ENCODE measurements around the gene PRRT1B. TPM values are rescaled to one million over a fixed set of nuclear protein-coding genes. Genes with fewer than 3 reads are reported as not detected.
A peak's percentile ranks its signal among the peaks of the same experiment; 100 is the strongest.

The PRRT1B gene
- not detected for total RNA-seq
- not detected for polyA plus RNA-seq
- not detected for total RNA-seq

- no peak for DNase-seq
- ChIA-PET POLR2A (no interaction called here), CTCF (interaction anchor here (0.7 kb wide), 1 partner anchor 14 kb away, joined by 4 read pairs; no protein-coding TSS in a partner anchor)
- Histone ChIP-seq H3K27ac (ENCODE audit: low read depth, low read length) (no peak within 1 kb of the TSS), H3K27me3 (ENCODE audit: control insufficient read depth in 2 of 2, insufficient read depth in 2 of 2, low read length in 2 of 2) (peaks cover 0 to 4% of the 10 kb centered on the region in 2 donors), H3K4me3 (ENCODE audit: low read length) (no peak within 1 kb of the TSS), H3K4me1 (ENCODE audit: control insufficient read depth in 2 of 2, insufficient read depth in 2 of 2, low read length in 2 of 2) (peaks cover 6 to 21% of the 10 kb centered on the region in 2 donors), H3K36me3 (ENCODE audit: control insufficient read depth in 2 of 3, insufficient read depth in 3 of 3, low read length in 3 of 3) (no peaks in the 10 kb centered on the region), H3K9me3 (ENCODE audit: control insufficient read depth in 2 of 3, low read length in 3 of 3) (peaks cover 0 to 24% (median 3%) of the 10 kb centered on the region in 3 experiments)
- Mint-ChIP-seq H3K9me3 (peaks cover 0 to 52% (median 23%) of the 10 kb centered on the region in 11 donors), H3K36me3 (peaks cover 4 to 22% (median 10%) of the 10 kb centered on the region in 5 donors), H3K4me3 (peak within 1 kb of the TSS; percentile 21 to 86 (median 62)), H3K27me3 (peaks cover 32 to 67% (median 37%) of the 10 kb centered on the region in 5 donors), H3K4me1 (peaks cover 9 to 31% (median 23%) of the 10 kb centered on the region in 7 donors), H3K27ac (peak within 1 kb of the TSS in 1 of 9 donors; percentile 77)
- no peak for ATAC-seq
- intact Hi-C loops (cut with micrococcal nuclease) = no loop called here
Observed at GRCh38 chr9:131545003-131545785, at the start of gene PRRT1B. PRRT1B (plus strand) TSS chr9:131545523; CDS start chr9:131545616, 93 bp downstream.

GRCh38 chr9:131495785-131496184 lies 49.5 kb upstream of the PRRT1B start:
- intact Hi-C loops (cut with micrococcal nuclease) = no loop called here
- Histone ChIP-seq H3K4me1 (ENCODE audit: control insufficient read depth in 2 of 2, insufficient read depth in 2 of 2, low read length in 2 of 2) (peaks cover 18 to 19% of the 10 kb centered on the region in 2 donors), H3K9me3 (ENCODE audit: control insufficient read depth in 2 of 3, low read length in 3 of 3) (no peaks in the 10 kb centered on the region), H3K27me3 (ENCODE audit: control insufficient read depth in 2 of 2, insufficient read depth in 2 of 2, low read length in 2 of 2) (no peaks in the 10 kb centered on the region), H3K4me3 (ENCODE audit: low read length) (no peak overlapping the region), H3K27ac (ENCODE audit: low read depth, low read length) (no peak overlapping the region), H3K36me3 (ENCODE audit: control insufficient read depth in 2 of 3, insufficient read depth in 3 of 3, low read length in 3 of 3) (peaks cover 18 to 76% (median 28%) of the 10 kb centered on the region in 3 experiments)
- no peaks in the 10 kb centered on the region for H3K9me3 Mint-ChIP-seq
- H3K27me3 Mint-ChIP-seq = no peaks in the 10 kb centered on the region
- ATAC-seq (no peak), DNase-seq (no peak)
- H3K36me3 Mint-ChIP-seq = peaks cover 5 to 37% (median 18%) of the 10 kb centered on the region in 5 donors
- no peak overlapping the region for H3K4me3 Mint-ChIP-seq
- ChIA-PET POLR2A (no interaction called here), CTCF (no interaction called here)
- peaks cover 16 to 37% (median 33%) of the 10 kb centered on the region in 7 donors for H3K4me1 Mint-ChIP-seq
- H3K27ac Mint-ChIP-seq = peak overlapping the region in 3 of 9 donors; percentile 9 to 32 (median 28)

GRCh38 chr9:131496844-131497405 lies 48.4 kb upstream of the PRRT1B start:
- H3K27me3 ChIP-seq (ENCODE audit: control insufficient read depth in 2 of 2, insufficient read depth in 2 of 2, low read length in 2 of 2) = no peaks in the 10 kb centered on the region
- peaks cover 27 to 47% (median 45%) of the 10 kb centered on the region in 7 donors for H3K4me1 Mint-ChIP-seq
- H3K4me1 ChIP-seq (ENCODE audit: control insufficient read depth in 2 of 2, insufficient read depth in 2 of 2, low read length in 2 of 2) = peaks cover 30% of the 10 kb centered on the region in 2 donors
- no peak overlapping the region for H3K4me3 Mint-ChIP-seq
- H3K9me3 ChIP-seq (ENCODE audit: control insufficient read depth in 2 of 3, low read length in 3 of 3) = no peaks in the 10 kb centered on the region
- H3K27ac ChIP-seq (ENCODE audit: low read depth, low read length) = peak overlapping the region; percentile 88
- H3K36me3 ChIP-seq (ENCODE audit: control insufficient read depth in 2 of 3, insufficient read depth in 3 of 3, low read length in 3 of 3) = peaks cover 17 to 64% (median 20%) of the 10 kb centered on the region in 3 experiments
- H3K27ac Mint-ChIP-seq = peak overlapping the region in 3 of 9 donors; percentile 17 to 98 (median 33)
- H3K36me3 Mint-ChIP-seq = peaks cover 0 to 26% (median 12%) of the 10 kb centered on the region in 5 donors
- H3K4me3 ChIP-seq (ENCODE audit: low read length) = no peak overlapping the region
- no peak for DNase-seq
- intact Hi-C loops (cut with micrococcal nuclease) = no loop called here
- no peak for ATAC-seq
- ChIA-PET CTCF (interaction anchor here (0.6 kb wide), 1 partner anchor 54 kb away, joined by 4 read pairs; no protein-coding TSS in a partner anchor), POLR2A (no interaction called here)
- H3K27me3 Mint-ChIP-seq = no peaks in the 10 kb centered on the region
- H3K9me3 Mint-ChIP-seq = no peaks in the 10 kb centered on the region

DNA sequence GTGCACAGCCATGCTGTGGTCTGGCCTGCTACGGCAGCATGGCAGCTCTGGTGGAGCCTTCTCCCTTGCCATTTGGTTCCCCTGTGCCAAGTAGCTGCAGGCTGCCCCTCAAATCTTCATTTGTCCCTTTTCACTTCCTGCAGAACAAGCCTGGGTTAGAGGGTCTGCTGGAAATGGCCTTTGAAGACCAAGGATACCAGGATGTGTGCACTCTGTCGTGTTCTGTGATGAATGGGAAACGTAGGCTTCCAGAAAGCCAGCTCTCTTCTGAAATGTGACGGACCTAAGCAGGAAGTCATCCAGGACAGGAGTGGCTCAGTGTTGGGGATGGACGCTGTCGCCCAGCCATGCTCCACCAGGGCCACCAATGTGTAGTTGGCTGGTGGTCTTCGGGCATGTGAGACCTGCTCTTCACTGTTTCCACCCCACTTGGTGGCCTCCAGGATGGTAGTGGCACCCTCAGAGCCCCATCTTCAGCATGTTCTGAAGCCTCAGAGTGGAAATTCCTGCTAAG lies 46.0 kb upstream of the PRRT1B start:
- H3K9me3 ChIP-seq (ENCODE audit: control insufficient read depth in 2 of 3, low read length in 3 of 3) = no peaks in the 10 kb centered on the region
- DNase-seq (no peak), ATAC-seq (no peak)
- Mint-ChIP-seq H3K27ac (peak overlapping the region; percentile 76 to 98 (median 93)), H3K4me1 (peaks cover 38 to 57% (median 54%) of the 10 kb centered on the region in 7 donors), H3K27me3 (no peaks in the 10 kb centered on the region), H3K4me3 (peak overlapping the region in 8 of 10 donors; percentile 10 to 98 (median 91)), H3K36me3 (peaks cover 0 to 15% (median 0%) of the 10 kb centered on the region in 5 donors), H3K9me3 (peaks cover 0 to 5% (median 0%) of the 10 kb centered on the region in 11 donors)
- H3K36me3 ChIP-seq (ENCODE audit: control insufficient read depth in 2 of 3, insufficient read depth in 3 of 3, low read length in 3 of 3) = peaks cover 0 to 48% (median 8%) of the 10 kb centered on the region in 3 experiments
- ChIA-PET CTCF (interaction anchor here (0.6 to 2.3 kb wide), 5 partner anchors 40 to 241 kb away, joined by 3 to 9 read pairs (median 3); no protein-coding TSS in a partner anchor), POLR2A (interaction anchor here (0.6 to 2.2 kb wide), 8 partner anchors 20 to 245 kb away, joined by 3 to 13 read pairs (median 4); no protein-coding TSS in a partner anchor)
- no peak overlapping the region for H3K4me3 ChIP-seq (ENCODE audit: low read length)
- H3K4me1 ChIP-seq (ENCODE audit: control insufficient read depth in 2 of 2, insufficient read depth in 2 of 2, low read length in 2 of 2) = peaks cover 38 to 39% of the 10 kb centered on the region in 2 donors
- peak overlapping the region; percentile 88 for H3K27ac ChIP-seq (ENCODE audit: low read depth, low read length)
- H3K27me3 ChIP-seq (ENCODE audit: control insufficient read depth in 2 of 2, insufficient read depth in 2 of 2, low read length in 2 of 2) = no peaks in the 10 kb centered on the region
- intact Hi-C loops (cut with micrococcal nuclease) = no loop called here

DNA sequence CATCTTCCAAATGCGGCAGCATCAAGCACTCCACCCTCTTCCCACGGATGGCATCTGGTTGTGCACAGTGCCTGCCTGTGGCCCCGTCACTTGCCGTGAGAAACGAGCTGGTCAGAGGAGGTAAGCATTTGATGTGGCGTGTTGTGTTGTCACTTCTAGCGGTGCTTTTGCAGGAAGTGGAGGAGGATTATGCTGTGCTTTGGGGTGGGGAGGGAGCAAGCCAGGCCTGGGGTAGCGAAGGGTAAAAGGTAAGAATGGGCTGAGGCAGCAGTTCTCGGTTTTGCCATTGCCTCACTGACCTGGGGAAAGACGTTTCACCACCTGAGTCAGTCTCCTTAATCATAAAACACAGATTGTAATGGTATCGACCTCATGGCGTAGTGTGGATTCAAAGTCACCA lies 44.9 kb upstream of the PRRT1B start:
- ChIA-PET POLR2A (interaction anchor here (0.9 to 2.2 kb wide), 11 partner anchors 12 to 244 kb away, joined by 3 to 13 read pairs (median 5); no protein-coding TSS in a partner anchor), CTCF (interaction anchor here (0.6 to 2.3 kb wide), 11 partner anchors 59 to 741 kb away, joined by 3 to 12 read pairs (median 3); no protein-coding TSS in a partner anchor)
- Mint-ChIP-seq H3K36me3 (peaks cover 0 to 16% (median 0%) of the 10 kb centered on the region in 5 donors), H3K27ac (peak overlapping the region; percentile 84 to 98 (median 93)), H3K27me3 (no peaks in the 10 kb centered on the region), H3K9me3 (peaks cover 0 to 5% (median 0%) of the 10 kb centered on the region in 11 donors), H3K4me3 (peak overlapping the region; percentile 81 to 98 (median 92)), H3K4me1 (peaks cover 45 to 67% (median 64%) of the 10 kb centered on the region in 7 donors)
- Histone ChIP-seq H3K9me3 (ENCODE audit: control insufficient read depth in 2 of 3, low read length in 3 of 3) (no peaks in the 10 kb centered on the region), H3K4me3 (ENCODE audit: low read length) (peak overlapping the region; percentile 12), H3K27ac (ENCODE audit: low read depth, low read length) (peak overlapping the region; percentile 88), H3K27me3 (ENCODE audit: control insufficient read depth in 2 of 2, insufficient read depth in 2 of 2, low read length in 2 of 2) (no peaks in the 10 kb centered on the region), H3K4me1 (ENCODE audit: control insufficient read depth in 2 of 2, insufficient read depth in 2 of 2, low read length in 2 of 2) (peaks cover 41 to 42% of the 10 kb centered on the region in 2 donors), H3K36me3 (ENCODE audit: control insufficient read depth in 2 of 3, insufficient read depth in 3 of 3, low read length in 3 of 3) (peaks cover 0 to 38% (median 0%) of the 10 kb centered on the region in 3 experiments)
- peak; percentile 20 to 85 (median 79) for DNase-seq
- ATAC-seq = peak; percentile 85
- intact Hi-C loops (cut with micrococcal nuclease) = loop anchor here (1.0 to 5.0 kb wide), 12 partner anchors 77 to 742 kb away; partner anchors contain the start of gene FAM78A (in 1 of the 2)
